K562 (cell line): ENCODE results near the gene DOLK. TPM values are rescaled to one million over a fixed set of nuclear protein-coding genes. Genes with fewer than 3 reads are reported as not detected.

ENCODE experiments used
- ATAC-seq: fragments of 200-7000 bp; cut with Tn5 transposase; 3 replicates; pipeline ENCODE4 v1.9.1; 2020; ENCODE audit warnings: moderate library complexity
- BruUV-seq: library from RNA; stranded (reverse); fragments of 400-500 nt; replicated peaks from 2 replicates; lab custom pipeline; 2021; lab: Mats Ljungman, UMichigan
- CTCF ChIA-PET: fragments of 300-600 bp; formaldehyde crosslinking; extraction: SDS; loops from one replicate; lab custom pipeline; 2021; ENCODE audit warnings: low intra/inter-chr PET ratio; lab: Yijun Ruan, JAX
- POLR2A ChIA-PET: fragments of 300-600, 350-650 bp; sonication (Branson Sonifier 250); formaldehyde crosslinking; extraction: SDS; loops from one replicate; lab custom pipeline; 2021; ENCODE audit warnings: antibody characterized with exemption, inconsistent platforms; lab: Yijun Ruan, JAX
- DNase-seq, 4 experiments: peaks; one replicate each; pipeline versions ENCODE4 v3.0.0 to v3.0.0-alpha.2; 2011 to 2018; ENCODE audit warnings: low spot score in 3 of 4, mixed read lengths in 3 of 4; ENCODE audit errors: extremely low read depth in 1 of 4
- FAIRE-seq: peaks from 2 replicates; lab custom pipeline; 2011; peaks lifted over from hg19 to GRCh38; lab: Jason Lieb, UNC
- H2AFZ ChIP-seq: 2 replicates; pipeline ENCODE4 v1.6.0; 2011; ENCODE audit warnings: low read depth, low read length, control low read depth, inconsistent platforms
- H3K27ac ChIP-seq: fragments of 200-600 bp; 3 replicates; pipeline ENCODE4 v1.8.0; 2011; ENCODE audit warnings: low read depth, mild to moderate bottlenecking, control low read depth, inconsistent platforms, low read length, moderate library complexity, mixed read lengths; ENCODE audit errors: extremely low read depth
- H3K27me3 ChIP-seq, 2 experiments: fragments of 300-600 bp in 1 of 2; 2 replicates in 1 of 2; 3 replicates in 1 of 2; pipeline versions ENCODE4 v1.6.0 to v1.8.0; 2011; ENCODE audit warnings: inconsistent platforms in 2 of 2, low read length in 2 of 2, mild to moderate bottlenecking in 1 of 2, mixed read lengths in 1 of 2, moderate library complexity in 1 of 2; ENCODE audit not compliant: control insufficient read depth in 2 of 2, insufficient read depth in 2 of 2
- H3K36me3 ChIP-seq: fragments of 300-600 bp; 3 replicates; pipeline ENCODE4 v1.8.0; 2011; ENCODE audit warnings: mild to moderate bottlenecking, low read length, inconsistent platforms; ENCODE audit not compliant: control insufficient read depth, insufficient read depth
- H3K4me1 ChIP-seq, 2 experiments: fragments of 200-600 bp in 1 of 2; replicated peaks in 1 of 2; 2 replicates in 1 of 2; 3 replicates in 1 of 2; pipeline versions ENCODE4 v1.5.1 to v1.8.0; 2011; ENCODE audit warnings: inconsistent platforms in 2 of 2, low read length in 2 of 2, mild to moderate bottlenecking in 1 of 2, mixed read lengths in 1 of 2, moderate library complexity in 1 of 2; ENCODE audit not compliant: control insufficient read depth in 2 of 2, insufficient read depth in 2 of 2
- H3K4me2 ChIP-seq: 2 replicates; pipeline ENCODE4 v1.6.1; 2011; ENCODE audit warnings: low read length, control low read depth, inconsistent platforms, mixed read lengths; ENCODE audit not compliant: insufficient read depth
- H3K4me3 ChIP-seq: fragments of 200-600 bp; sonication (generic), shearing (Covaris generic); 2 replicates; pipeline ENCODE4 v1.5.1; 2016; ENCODE audit warnings: control low read depth, inconsistent platforms
- H3K79me2 ChIP-seq: fragments of 200-600 bp; 3 replicates; pipeline ENCODE4 v1.8.0; 2011; ENCODE audit warnings: low read length, inconsistent platforms; ENCODE audit not compliant: control insufficient read depth, insufficient read depth
- H3K9ac ChIP-seq, 2 experiments: 2 replicates each; pipeline versions ENCODE4 v1.6.0 to v1.6.1; 2011; ENCODE audit warnings: low read depth in 2 of 2, low read length in 2 of 2, control low read depth in 1 of 2, inconsistent platforms in 1 of 2, mild to moderate bottlenecking in 1 of 2, mixed read lengths in 1 of 2; ENCODE audit not compliant: insufficient read depth in 1 of 2
- H3K9me1 ChIP-seq: one replicate; pipeline ENCODE4 v1.6.0; 2011; ENCODE audit warnings: inconsistent platforms, mild to moderate bottlenecking, low read length, moderate library complexity; ENCODE audit not compliant: control insufficient read depth, insufficient read depth
- H3K9me3 ChIP-seq: replicated peaks from 2 replicates; pipeline ENCODE4 v1.5.1; 2011; ENCODE audit warnings: low read depth, low read length, inconsistent platforms; ENCODE audit not compliant: control insufficient read depth, insufficient read depth
- H4K20me1 ChIP-seq: replicated peaks from 2 replicates; pipeline ENCODE4 v1.6.1; 2011; ENCODE audit warnings: low read length, inconsistent platforms, mixed read lengths; ENCODE audit not compliant: control insufficient read depth, insufficient read depth
- CBFA2T3 ChIP-seq: fragments of 450-650 bp; IDR thresholded peaks from 2 replicates; pipeline ENCODE4 v1.6.1; 2017
- CEBPB ChIP-seq: fragments of 450-650 bp; IDR thresholded peaks from 2 replicates; pipeline ENCODE4 v1.6.1; 2016; ENCODE audit warnings: missing genetic modification characterization, missing compliant biosample characterization
- CEBPG ChIP-seq, 3 experiments: fragments of 200-800 bp in 1 of 3; sonication (Bioruptor generic) in 1 of 3; sonication (generic) in 1 of 3; formaldehyde crosslinking in 1 of 3; IDR thresholded peaks in 2 of 3; conservative IDR thresholded peaks in 1 of 3; 2 replicates each; pipeline versions ENCODE4 v1.6.1 to v1.8.0; 2016 to 2022; ENCODE audit warnings: missing compliant biosample characterization in 2 of 3, missing genetic modification characterization in 2 of 3, mild to moderate bottlenecking in 1 of 3, missing genetic modification reagents in 1 of 3
- LARP7 ChIP-seq: fragments of 450-650 bp; IDR thresholded peaks from 2 replicates; pipeline ENCODE4 v1.6.1; 2016
- MED1 ChIP-seq: sonication (generic); formaldehyde crosslinking; IDR thresholded peaks from 2 replicates; pipeline ENCODE4 v1.8.1; 2023; ENCODE audit warnings: missing genetic modification reagents, borderline replicate concordance
- PRMT5 ChIP-seq: sonication (generic); formaldehyde crosslinking; IDR thresholded peaks from 2 replicates; pipeline ENCODE4 v1.5.0; 2020; ENCODE audit warnings: missing genetic modification reagents
- SREBF1 ChIP-seq: fragments of 150-350 bp; IDR thresholded peaks from 2 replicates; pipeline ENCODE4 v1.6.1; 2014; ENCODE audit warnings: antibody characterized with exemption, low read depth, low read length, borderline replicate concordance
- STAG1 ChIP-seq: sonication (generic); formaldehyde crosslinking; IDR thresholded peaks from 2 replicates; pipeline ENCODE4 v1.5.0; 2020; ENCODE audit warnings: missing genetic modification reagents, borderline replicate concordance
- ZC3H8 ChIP-seq: fragments of 450-650 bp; IDR thresholded peaks from 2 replicates; pipeline ENCODE4 v1.6.1; 2017
- ZEB2 ChIP-seq: fragments of 450-650 bp; IDR thresholded peaks from 2 replicates; pipeline ENCODE4 v1.6.1; 2016
- WGBS: fragments of 100-300 bp; shearing (Covaris generic); methylation state at CpG from one replicate; pipeline ENCODE4 v1.1.6; 2016; ENCODE audit warnings: low coverage, mixed read lengths; ENCODE audit not compliant: insufficient coverage; ENCODE audit errors: missing lambda C conversion rate; 5-methylcytosine and 5-hydroxymethylcytosine counted together
- in situ Hi-C: fragments of 300-500 bp; cut with MboI; formaldehyde crosslinking; loops from 4 replicates; pipeline ENCODE4 v1.15.0; 2018; ENCODE audit warnings: inconsistent platforms, mixed read lengths
- intact Hi-C: fragments of 100-400 bp; cut with micrococcal nuclease; formaldehyde crosslinking; loops from 2 replicates; pipeline ENCODE4 v1.14.2; 2022
- polyA plus RNA-seq, 8 experiments: library from polyadenylated mRNA; depleted of rRNA in 4 of 8; stranded (reverse) in 5 of 8; unstranded in 3 of 8; fragments of >200 nt; fragmentation: Nextera tagmentation in 2 of 8; fragmentation: Illumina TruSeq in 1 of 8; extraction: Ambion mirVana in 2 of 8; extraction: Trizol in 1 of 8; gene quantifications; 2 replicates each; pipeline versions ENCODE4 v1.2.1 to v1.2.3, GENCODE V29; 2011 to 2014; ENCODE audit warnings: inconsistent platforms in 1 of 8, missing spikeins in 1 of 8
- total RNA-seq, 7 experiments: library from RNA; depleted of rRNA in 6 of 7; stranded (reverse); fragments of >200 nt in 6 of 7; fragmentation: Illumina TruSeq in 2 of 7; extraction: Trizol in 2 of 7; gene quantifications; 2 replicates each; pipeline versions ENCODE4 v1.2.1 to v1.2.3, GENCODE V29; 2011 to 2021; ENCODE audit warnings: low replicate concordance in 1 of 7
- TF ChIP-seq, protein P1 (sequence below): fragments of 450-650 bp; IDR thresholded peaks from 2 replicates; pipeline ENCODE4 v1.6.1; 2016; ENCODE audit warnings: missing biosample characterization, missing genetic modification characterization
- TF ChIP-seq, protein P2 (sequence below): fragments of 250-450 bp; sonication (Bioruptor Pico); IDR thresholded peaks from 2 replicates; pipeline ENCODE4 v1.8.0; 2021; ENCODE audit warnings: moderate library complexity, mild to moderate bottlenecking, inconsistent platforms

DOLK gene
- total and polyA plus RNA-seq, 9 of the 15 experiments (the other 6 are each of a cell fraction or from before 2014, with no cell fraction given) = 2.6 to 14.2 (median 11.7) TPM

DNA sequence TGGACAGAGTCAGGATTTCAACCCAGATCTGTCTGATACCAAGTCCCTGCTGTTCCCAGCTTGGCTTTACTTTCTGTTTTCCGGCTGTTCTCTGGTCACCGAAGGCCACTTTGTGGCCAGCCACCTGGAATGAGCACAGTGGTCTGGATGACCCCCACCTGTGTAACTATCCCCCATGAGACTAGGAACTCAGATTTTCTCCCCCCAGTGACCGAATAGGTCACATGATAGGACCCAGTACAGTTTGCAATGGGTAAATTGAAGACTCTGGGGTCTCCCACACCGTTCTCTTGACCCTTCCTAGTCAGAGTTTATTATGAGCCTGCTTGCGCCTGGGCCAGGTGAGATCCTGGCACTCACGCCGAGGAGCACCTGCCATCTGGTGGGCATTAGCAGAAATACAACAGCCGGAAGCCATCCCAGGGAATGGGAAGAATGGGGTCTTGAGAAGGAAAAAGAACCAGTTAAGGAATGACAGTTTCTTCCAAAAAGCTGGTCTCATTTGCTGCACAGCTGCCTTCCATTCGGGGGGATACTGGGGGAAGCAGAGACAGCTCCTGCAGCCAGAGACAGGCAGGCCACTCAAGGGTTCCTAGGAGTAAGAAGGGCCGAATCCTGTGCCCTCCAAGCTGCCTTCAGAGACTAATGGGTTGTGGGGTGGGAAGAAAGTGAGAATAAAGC is 19.5 kb downstream of the DOLK start (continued):
- TF ChIP-seq SREBF1 (0 out of 2 replicates have a peak, but pooled peaks have one; percentile 20), ZEB2 (0 out of 2 replicates have a peak, but pooled peaks have one; percentile 17), STAG1 (peak; percentile 70; the same call in 1 of the 2 replicates)

DNA sequence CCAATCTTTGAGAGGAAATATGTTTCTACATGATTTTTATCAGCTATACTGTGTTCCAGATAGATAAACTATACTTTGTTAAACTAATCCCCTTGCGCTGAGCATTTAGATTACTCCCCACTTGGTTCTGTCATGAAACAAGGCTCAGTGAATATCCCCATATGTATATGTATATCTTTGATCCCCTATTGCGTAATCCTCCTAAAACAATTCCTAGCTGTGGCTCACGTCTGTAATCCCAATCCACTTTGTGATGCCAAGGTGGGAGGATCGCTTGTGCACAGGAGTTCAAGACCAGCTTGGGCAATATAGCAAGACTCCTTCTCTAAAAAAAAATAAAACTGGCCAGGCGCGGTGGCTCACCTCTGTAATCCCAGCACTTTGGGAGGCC is 23.9 kb downstream of the DOLK start:
- H3K27me3 ChIP-seq = no peaks in the 10 kb centered on the region; a peak in 1 of 5 replicates
- no peak for ATAC-seq
- in situ Hi-C loops = no loop called here
- no peak overlapping the region for H3K9ac ChIP-seq
- no peak overlapping the region for H3K4me2 ChIP-seq
- H3K9me3 ChIP-seq = no peaks in the 10 kb centered on the region
- peaks cover 0 to 21% of the 10 kb centered on the region in 2 experiments; a peak in 4 of 5 replicates for H3K4me1 ChIP-seq
- H3K27ac ChIP-seq = no peak overlapping the region
- FAIRE-seq = no peak
- 67% methylated on average over 6 of the region's 6 CpGs for WGBS
- H3K4me3 ChIP-seq = no peak overlapping the region
- no peaks in the 10 kb centered on the region for H3K36me3 ChIP-seq
- H2AFZ ChIP-seq = no peak overlapping the region
- H3K79me2 ChIP-seq = no peaks in the 10 kb centered on the region
- ChIA-PET CTCF (no interaction called here), POLR2A (interaction anchor here (1.5 to 1.9 kb wide), 2 partner anchors 13 to 94 kb away, joined by 3 to 7 read pairs; partner anchors contain the start of gene SPOUT1)
- H4K20me1 ChIP-seq = no peaks in the 10 kb centered on the region
- intact Hi-C loops = no loop called here
- no peak for DNase-seq
- H3K9me1 ChIP-seq = no peaks in the 10 kb centered on the region
- TF ChIP-seq CBFA2T3 (peak; percentile 16; the same call in 1 of the 2 replicates), CEBPG (CRISPR knock-in tag; IDR thresholded peaks at IDR 0.05) (peak; percentile 70), CEBPG (tag; conservative IDR thresholded peaks at IDR 0.05 in 1 of 2, IDR thresholded peaks at IDR 0.05 in 1 of 2) (peak; percentile 82 to 98), CEBPB (tag) (peak; percentile 97), PRMT5 (CRISPR knock-in tag) (no peak), MED1 (CRISPR knock-in tag) (no peak), LARP7 (no peak), ZC3H8 (no peak)
- TF ChIP-seq, protein P1, sequence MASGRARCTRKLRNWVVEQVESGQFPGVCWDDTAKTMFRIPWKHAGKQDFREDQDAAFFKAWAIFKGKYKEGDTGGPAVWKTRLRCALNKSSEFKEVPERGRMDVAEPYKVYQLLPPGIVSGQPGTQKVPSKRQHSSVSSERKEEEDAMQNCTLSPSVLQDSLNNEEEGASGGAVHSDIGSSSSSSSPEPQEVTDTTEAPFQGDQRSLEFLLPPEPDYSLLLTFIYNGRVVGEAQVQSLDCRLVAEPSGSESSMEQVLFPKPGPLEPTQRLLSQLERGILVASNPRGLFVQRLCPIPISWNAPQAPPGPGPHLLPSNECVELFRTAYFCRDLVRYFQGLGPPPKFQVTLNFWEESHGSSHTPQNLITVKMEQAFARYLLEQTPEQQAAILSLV (tag) = peak; percentile 73
- TF ChIP-seq, protein P2, sequence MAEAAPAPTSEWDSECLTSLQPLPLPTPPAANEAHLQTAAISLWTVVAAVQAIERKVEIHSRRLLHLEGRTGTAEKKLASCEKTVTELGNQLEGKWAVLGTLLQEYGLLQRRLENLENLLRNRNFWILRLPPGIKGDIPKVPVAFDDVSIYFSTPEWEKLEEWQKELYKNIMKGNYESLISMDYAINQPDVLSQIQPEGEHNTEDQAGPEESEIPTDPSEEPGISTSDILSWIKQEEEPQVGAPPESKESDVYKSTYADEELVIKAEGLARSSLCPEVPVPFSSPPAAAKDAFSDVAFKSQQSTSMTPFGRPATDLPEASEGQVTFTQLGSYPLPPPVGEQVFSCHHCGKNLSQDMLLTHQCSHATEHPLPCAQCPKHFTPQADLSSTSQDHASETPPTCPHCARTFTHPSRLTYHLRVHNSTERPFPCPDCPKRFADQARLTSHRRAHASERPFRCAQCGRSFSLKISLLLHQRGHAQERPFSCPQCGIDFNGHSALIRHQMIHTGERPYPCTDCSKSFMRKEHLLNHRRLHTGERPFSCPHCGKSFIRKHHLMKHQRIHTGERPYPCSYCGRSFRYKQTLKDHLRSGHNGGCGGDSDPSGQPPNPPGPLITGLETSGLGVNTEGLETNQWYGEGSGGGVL (CRISPR knock-in tag) = no peak
- TF ChIP-seq, all 486 proteins: peak for 4
- BruUV-seq = no TSS peak
